DOHH2 (cell line): Measurements from ENCODE around the gene SYNDIG1.

Source experiments
- H3F3A ChIP-seq: fragments of 200-600 bp; sonication (generic), shearing (Covaris generic); 2 replicates; pipeline ENCODE4 v1.6.0; 2016; ENCODE audit warnings: antibody characterized with exemption, mild to moderate bottlenecking; ENCODE audit not compliant: control insufficient read depth, insufficient read depth
- H3K27ac ChIP-seq: fragments of 200-600 bp; sonication (generic); 2 replicates; pipeline ENCODE4 v1.5.1; 2014; ENCODE audit warnings: low read depth, mild to moderate bottlenecking, low read length, moderate library complexity
- H3K27me3 ChIP-seq: fragments of 200-600 bp; sonication (generic); 2 replicates; pipeline ENCODE4 v1.6.1; 2014; ENCODE audit warnings: mild to moderate bottlenecking, low read length, mixed read lengths; ENCODE audit not compliant: control insufficient read depth
- H3K36me3 ChIP-seq: fragments of 200-600 bp; sonication (generic); 2 replicates; pipeline ENCODE4 v1.6.1; 2014; ENCODE audit warnings: mild to moderate bottlenecking, low read length, moderate library complexity, mixed read lengths; ENCODE audit not compliant: control insufficient read depth
- H3K4me1 ChIP-seq: fragments of 200-600 bp; sonication (generic); 2 replicates; pipeline ENCODE4 v1.6.1; 2014; ENCODE audit warnings: mild to moderate bottlenecking, low read length, mixed read lengths; ENCODE audit not compliant: control insufficient read depth
- H3K4me2 ChIP-seq: fragments of 200-600 bp; sonication (generic); 2 replicates; pipeline ENCODE4 v1.6.0; 2014; ENCODE audit warnings: mild to moderate bottlenecking, low read length, moderate library complexity
- H3K4me3 ChIP-seq: fragments of 200-600 bp; sonication (generic); 2 replicates; pipeline ENCODE4 v1.5.1; 2014; ENCODE audit warnings: mild to moderate bottlenecking, low read length, mixed read lengths
- H3K79me2 ChIP-seq: fragments of 200-600 bp; sonication (generic); 2 replicates; pipeline ENCODE4 v1.6.1; 2014; ENCODE audit warnings: mild to moderate bottlenecking, low read length, mixed read lengths; ENCODE audit not compliant: control insufficient read depth
- H3K9me2 ChIP-seq: fragments of 200-600 bp; sonication (generic); replicated peaks from 2 replicates; pipeline ENCODE4 v1.6.1; 2014; ENCODE audit warnings: mild to moderate bottlenecking, low read length, mixed read lengths; ENCODE audit not compliant: control insufficient read depth
- H3K9me3 ChIP-seq: fragments of 200-600 bp; sonication (generic); 2 replicates; pipeline ENCODE4 v1.6.1; 2014; ENCODE audit warnings: antibody characterized with exemption, low read length, mixed read lengths; ENCODE audit not compliant: control insufficient read depth, insufficient read depth
- H4K20me1 ChIP-seq: fragments of 200-600 bp; sonication (generic); 2 replicates; pipeline ENCODE4 v1.6.0; 2014; ENCODE audit warnings: low read depth, mild to moderate bottlenecking, antibody characterized with exemption, low read length, moderate library complexity; ENCODE audit not compliant: control insufficient read depth, insufficient read depth
- EZH2phosphoT487 ChIP-seq: fragments of 200-600 bp; sonication (generic); IDR thresholded peaks from 2 replicates; pipeline ENCODE4 v1.6.1; 2017; ENCODE audit warnings: borderline replicate concordance, mild to moderate bottlenecking, antibody characterized with exemption, low read length, moderate library complexity, mixed read lengths
- TF ChIP-seq, protein P1 (sequence below): fragments of 200-600 bp; sonication (generic); IDR thresholded peaks from one replicate; pipeline ENCODE4 v1.5.1; 2014; ENCODE audit warnings: antibody characterized with exemption, mild to moderate bottlenecking, low read depth, low read length; ENCODE audit not compliant: poor library complexity, severe bottlenecking

The SYNDIG1 gene

DNA sequence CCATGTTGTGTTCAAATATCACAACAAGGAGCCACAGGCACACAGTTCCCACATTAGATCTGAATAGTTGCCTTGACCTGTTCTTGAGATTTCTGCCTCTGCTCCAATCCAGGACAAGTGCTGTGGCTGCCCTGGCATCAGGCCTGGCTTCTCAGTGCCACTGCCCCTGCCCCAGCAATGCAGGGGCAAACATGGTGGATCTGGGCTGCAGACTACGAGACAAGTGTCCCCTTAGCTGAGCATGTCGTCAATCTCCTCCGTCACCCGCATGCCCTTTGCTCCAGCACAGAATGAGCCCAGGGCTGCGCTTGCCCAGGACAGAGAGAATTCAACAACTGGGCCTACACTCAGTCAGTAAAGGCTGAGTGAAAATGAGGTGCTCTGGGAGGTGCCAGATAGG, 201.6 kb downstream of the SYNDIG1 start:
- Histone ChIP-seq H3K4me3 (no peak overlapping the region), H3K79me2 (no peaks in the 10 kb centered on the region), H3K9me2 (no peaks in the 10 kb centered on the region), H3K4me2 (no peak overlapping the region), H3K4me1 (no peaks in the 10 kb centered on the region), H3K36me3 (no peaks in the 10 kb centered on the region), H4K20me1 (no peaks in the 10 kb centered on the region), H3K9me3 (no peaks in the 10 kb centered on the region), H3K27me3 (no peaks in the 10 kb centered on the region), H3F3A (no peaks in the 10 kb centered on the region), H3K27ac (no peak overlapping the region)
- TF ChIP-seq, protein P1, sequence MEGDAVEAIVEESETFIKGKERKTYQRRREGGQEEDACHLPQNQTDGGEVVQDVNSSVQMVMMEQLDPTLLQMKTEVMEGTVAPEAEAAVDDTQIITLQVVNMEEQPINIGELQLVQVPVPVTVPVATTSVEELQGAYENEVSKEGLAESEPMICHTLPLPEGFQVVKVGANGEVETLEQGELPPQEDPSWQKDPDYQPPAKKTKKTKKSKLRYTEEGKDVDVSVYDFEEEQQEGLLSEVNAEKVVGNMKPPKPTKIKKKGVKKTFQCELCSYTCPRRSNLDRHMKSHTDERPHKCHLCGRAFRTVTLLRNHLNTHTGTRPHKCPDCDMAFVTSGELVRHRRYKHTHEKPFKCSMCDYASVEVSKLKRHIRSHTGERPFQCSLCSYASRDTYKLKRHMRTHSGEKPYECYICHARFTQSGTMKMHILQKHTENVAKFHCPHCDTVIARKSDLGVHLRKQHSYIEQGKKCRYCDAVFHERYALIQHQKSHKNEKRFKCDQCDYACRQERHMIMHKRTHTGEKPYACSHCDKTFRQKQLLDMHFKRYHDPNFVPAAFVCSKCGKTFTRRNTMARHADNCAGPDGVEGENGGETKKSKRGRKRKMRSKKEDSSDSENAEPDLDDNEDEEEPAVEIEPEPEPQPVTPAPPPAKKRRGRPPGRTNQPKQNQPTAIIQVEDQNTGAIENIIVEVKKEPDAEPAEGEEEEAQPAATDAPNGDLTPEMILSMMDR = no peak
- no peak for TF ChIP-seq EZH2phosphoT487

DNA sequence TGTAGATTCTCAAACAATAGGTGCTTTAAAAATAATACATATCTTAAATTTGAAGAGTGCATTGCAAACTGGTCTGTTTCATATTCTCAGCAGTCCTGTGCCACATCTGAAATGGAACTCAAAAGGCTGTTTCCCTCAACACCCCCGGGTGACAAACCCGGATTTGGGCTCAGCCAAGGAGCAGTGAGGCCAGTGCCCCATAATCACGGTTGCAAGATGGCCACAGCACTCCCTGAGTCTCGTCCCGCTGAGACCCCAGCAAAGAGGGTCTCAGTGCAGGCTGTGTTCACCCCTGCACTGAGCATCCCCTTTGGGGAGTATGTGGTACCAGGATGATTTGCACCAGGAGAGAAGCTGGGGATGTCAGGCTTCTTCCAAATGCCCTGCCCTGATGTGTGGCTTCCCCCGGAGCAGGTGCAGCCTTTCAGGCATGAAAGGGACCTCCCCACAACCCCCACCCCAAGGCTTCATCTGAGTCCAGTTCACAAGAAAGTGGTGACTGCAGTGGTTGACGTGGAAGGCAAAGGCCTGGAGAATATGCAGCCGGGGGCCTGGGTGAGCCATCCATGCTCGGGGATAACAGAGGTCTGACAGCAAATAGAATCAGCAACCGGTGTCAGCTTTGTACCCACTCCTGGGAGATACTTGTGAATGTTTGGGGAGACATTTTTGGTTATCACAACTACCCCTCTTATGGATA, 202.9 kb downstream of the SYNDIG1 start:
- H3K9me2 ChIP-seq = no peaks in the 10 kb centered on the region
- no peaks in the 10 kb centered on the region for H3K79me2 ChIP-seq
- H3K9me3 ChIP-seq = no peaks in the 10 kb centered on the region
- no peak overlapping the region for H3K27ac ChIP-seq
- H3K4me1 ChIP-seq = no peaks in the 10 kb centered on the region
- no peaks in the 10 kb centered on the region for H4K20me1 ChIP-seq
- no peaks in the 10 kb centered on the region for H3K27me3 ChIP-seq
- TF ChIP-seq EZH2phosphoT487 = no peak
- TF ChIP-seq, protein P1 = no peak
- no peaks in the 10 kb centered on the region for H3K36me3 ChIP-seq
- no peaks in the 10 kb centered on the region for H3F3A ChIP-seq
- no peak overlapping the region for H3K4me3 ChIP-seq
- no peak overlapping the region for H3K4me2 ChIP-seq

DNA sequence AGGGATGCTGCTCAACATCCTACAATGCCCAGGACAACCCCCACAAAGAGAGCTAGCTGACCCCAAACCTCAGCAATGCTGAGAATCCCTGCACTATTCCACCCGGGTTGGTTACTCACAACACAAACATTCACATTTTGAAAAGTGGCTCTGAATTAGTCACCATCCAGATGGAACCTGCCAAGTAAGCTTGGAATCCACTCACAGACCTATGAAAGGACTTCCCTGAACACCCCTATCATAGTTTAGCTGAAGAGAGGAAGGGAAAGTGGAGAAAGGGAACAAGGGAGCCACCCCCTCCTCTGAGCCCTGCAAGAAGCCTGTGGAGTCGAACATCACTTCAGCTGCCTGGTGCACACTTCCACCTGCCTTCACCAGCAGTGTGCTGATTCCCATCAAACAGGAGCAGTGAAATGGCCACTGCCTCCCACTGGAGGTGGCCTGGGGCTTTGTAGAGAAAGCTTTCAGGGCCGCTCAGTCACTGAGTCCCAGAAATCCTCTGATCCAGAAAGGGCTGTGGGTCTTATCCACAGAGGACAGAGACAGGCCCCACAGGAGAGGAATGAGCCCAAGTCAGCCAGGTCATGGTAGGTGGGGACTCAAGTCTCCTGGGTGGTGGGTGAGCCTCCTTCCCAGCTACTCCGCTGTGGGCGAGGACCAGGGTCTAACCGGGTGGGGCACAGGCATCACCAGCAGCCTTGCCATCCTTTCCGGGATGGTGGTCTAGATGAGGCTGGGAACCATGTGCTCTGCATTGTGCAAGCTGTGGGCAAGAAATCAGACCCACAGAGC, 203.7 kb downstream of the SYNDIG1 start:
- H3K27me3 ChIP-seq = no peaks in the 10 kb centered on the region
- H4K20me1 ChIP-seq = no peaks in the 10 kb centered on the region
- no peaks in the 10 kb centered on the region for H3K79me2 ChIP-seq
- no peaks in the 10 kb centered on the region for H3K9me2 ChIP-seq
- TF ChIP-seq, protein P1 = no peak
- no peak for TF ChIP-seq EZH2phosphoT487
- no peaks in the 10 kb centered on the region for H3F3A ChIP-seq
- no peak overlapping the region for H3K4me2 ChIP-seq
- H3K36me3 ChIP-seq = no peaks in the 10 kb centered on the region
- no peaks in the 10 kb centered on the region for H3K9me3 ChIP-seq
- no peak overlapping the region for H3K4me3 ChIP-seq
- H3K4me1 ChIP-seq = no peaks in the 10 kb centered on the region
- no peak overlapping the region for H3K27ac ChIP-seq
